ENCODE data around the gene AP2A1.

DNA sequence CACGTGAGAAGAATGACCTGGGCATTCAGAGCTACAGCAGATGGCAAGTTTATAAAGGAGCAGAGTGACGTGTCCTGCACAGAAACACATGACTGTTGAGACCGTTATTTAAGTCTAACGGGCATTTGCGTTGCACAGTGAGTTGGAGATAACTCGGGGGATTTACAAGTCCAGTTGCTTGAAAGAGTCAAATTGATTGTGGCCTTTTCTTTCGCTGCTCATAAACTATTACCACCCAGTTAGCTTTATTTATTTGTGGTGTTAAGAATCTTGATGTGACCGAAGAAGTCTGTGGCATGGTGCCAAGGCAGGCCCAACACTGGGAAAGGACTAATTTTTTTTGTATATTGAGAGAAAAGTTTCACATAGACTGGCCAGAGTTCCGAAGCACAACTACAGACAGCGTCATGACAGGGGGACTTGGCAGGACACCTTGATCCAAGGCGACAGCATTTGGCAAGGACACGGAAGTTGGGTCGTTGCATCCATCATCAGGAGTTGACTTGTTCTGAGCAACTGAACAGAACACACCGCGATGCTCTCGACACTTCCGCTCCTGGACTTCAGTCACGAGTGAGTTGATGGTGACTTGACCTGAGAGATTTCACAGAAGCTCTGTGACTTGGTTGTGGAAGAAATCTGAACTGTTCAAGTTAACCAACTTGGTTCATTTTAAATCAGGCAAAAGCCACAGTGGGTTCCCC, 72.2 kb downstream of the AP2A1 start:
- TF ChIP-seq, protein P1, sequence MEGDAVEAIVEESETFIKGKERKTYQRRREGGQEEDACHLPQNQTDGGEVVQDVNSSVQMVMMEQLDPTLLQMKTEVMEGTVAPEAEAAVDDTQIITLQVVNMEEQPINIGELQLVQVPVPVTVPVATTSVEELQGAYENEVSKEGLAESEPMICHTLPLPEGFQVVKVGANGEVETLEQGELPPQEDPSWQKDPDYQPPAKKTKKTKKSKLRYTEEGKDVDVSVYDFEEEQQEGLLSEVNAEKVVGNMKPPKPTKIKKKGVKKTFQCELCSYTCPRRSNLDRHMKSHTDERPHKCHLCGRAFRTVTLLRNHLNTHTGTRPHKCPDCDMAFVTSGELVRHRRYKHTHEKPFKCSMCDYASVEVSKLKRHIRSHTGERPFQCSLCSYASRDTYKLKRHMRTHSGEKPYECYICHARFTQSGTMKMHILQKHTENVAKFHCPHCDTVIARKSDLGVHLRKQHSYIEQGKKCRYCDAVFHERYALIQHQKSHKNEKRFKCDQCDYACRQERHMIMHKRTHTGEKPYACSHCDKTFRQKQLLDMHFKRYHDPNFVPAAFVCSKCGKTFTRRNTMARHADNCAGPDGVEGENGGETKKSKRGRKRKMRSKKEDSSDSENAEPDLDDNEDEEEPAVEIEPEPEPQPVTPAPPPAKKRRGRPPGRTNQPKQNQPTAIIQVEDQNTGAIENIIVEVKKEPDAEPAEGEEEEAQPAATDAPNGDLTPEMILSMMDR (IDR thresholded peaks at IDR 0.05; ENCODE audit: poor library complexity, severe bottlenecking) = no peak
- TF ChIP-seq EZH2 (IDR thresholded peaks at IDR 0.05; ENCODE audit: borderline replicate concordance, insufficient read depth, low read length, poor library complexity, severe bottlenecking) (no peak), POLR2AphosphoS5 (IDR thresholded peaks at IDR 0.05) (no peak), RAD21 (conservative IDR thresholded peaks at IDR 0.05) (no peak), MXI1 (conservative IDR thresholded peaks at IDR 0.05; ENCODE audit: poor library complexity, severe bottlenecking) (no peak), TAF1 (IDR thresholded peaks at IDR 0.05; ENCODE audit: low read depth) (no peak)

All from neural cell (in vitro differentiated cells).